Muscle of back (tissue), 13 donors: Measurements from ENCODE around the gene NUP42. TPM values are rescaled to one million over a fixed set of nuclear protein-coding genes. Genes with fewer than 3 reads are reported as not detected.
"Not testable (repeated sequence)": the region's sequence is repeated elsewhere in the genome, so short reads cannot be mapped to it uniquely, and the experiment has no call there.

ENCODE experiments used
- DNase-seq, 3 donors: peaks; one replicate each; pipeline versions ENCODE4 v3.0.0 to v3.0.0-alpha.2; 2013
- long read RNA-seq, 9 donors: transcript quantifications; one replicate each; lab custom pipeline, GENCODE V29; 2026
- polyA plus RNA-seq, 10 donors: library from polyadenylated mRNA; unstranded; fragments of 120-200 nt; gene quantifications; one replicate each; pipeline ENCODE4 v1.2.1, GENCODE V29; 2013; ENCODE audit not compliant: insufficient read length in 10 of 10

Gene NUP42, protein sequence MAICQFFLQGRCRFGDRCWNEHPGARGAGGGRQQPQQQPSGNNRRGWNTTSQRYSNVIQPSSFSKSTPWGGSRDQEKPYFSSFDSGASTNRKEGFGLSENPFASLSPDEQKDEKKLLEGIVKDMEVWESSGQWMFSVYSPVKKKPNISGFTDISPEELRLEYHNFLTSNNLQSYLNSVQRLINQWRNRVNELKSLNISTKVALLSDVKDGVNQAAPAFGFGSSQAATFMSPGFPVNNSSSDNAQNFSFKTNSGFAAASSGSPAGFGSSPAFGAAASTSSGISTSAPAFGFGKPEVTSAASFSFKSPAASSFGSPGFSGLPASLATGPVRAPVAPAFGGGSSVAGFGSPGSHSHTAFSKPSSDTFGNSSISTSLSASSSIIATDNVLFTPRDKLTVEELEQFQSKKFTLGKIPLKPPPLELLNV
- 10 to 100 TPM; 21.7 to 42.7 (median 31.9) TPM for polyA plus RNA-seq
- long read RNA-seq, donor 1, transcript NUPL2-201 (7 exons, 1,795 nt) = major isoform, 6 of 8 reads
- long read RNA-seq, donor 1, partial matches to known transcripts = 0 of 8 reads
- long read RNA-seq, donor 1, other reads (novel, unspliced or antisense) = 0 of 8 reads
- long read RNA-seq, donor 2, partial matches to known transcripts = 0 of 2 reads
- long read RNA-seq, donor 2, other reads (novel, unspliced or antisense) = 0 of 2 reads
- long read RNA-seq, donor 3 = 0 reads
- long read RNA-seq, donor 4, transcript NUPL2-201 (7 exons, 1,795 nt) = major isoform, 5 of 6 reads
- long read RNA-seq, donor 4, partial matches to known transcripts = 0 of 6 reads
- long read RNA-seq, donor 4, other reads (novel, unspliced or antisense) = 0 of 6 reads
- long read RNA-seq, donor 5, transcript NUPL2-201 (7 exons, 1,795 nt) = major isoform, 6 of 7 reads
- long read RNA-seq, donor 5, partial matches to known transcripts = 0 of 7 reads
- long read RNA-seq, donor 5, other reads (novel, unspliced or antisense) = 0 of 7 reads
- long read RNA-seq, donor 6, partial matches to known transcripts = 0 of 5 reads
- long read RNA-seq, donor 6, other reads (novel, unspliced or antisense) = 0 of 5 reads
- long read RNA-seq, donor 7, partial matches to known transcripts = 0 of 3 reads
- long read RNA-seq, donor 7, other reads (novel, unspliced or antisense) = 0 of 3 reads
- long read RNA-seq, donor 8, partial matches to known transcripts = 0 of 4 reads
- long read RNA-seq, donor 8, other reads (novel, unspliced or antisense) = 0 of 4 reads
- long read RNA-seq, donor 9, partial matches to known transcripts = 0 of 1 reads
- long read RNA-seq, donor 9, other reads (novel, unspliced or antisense) = 0 of 1 reads

DNA sequence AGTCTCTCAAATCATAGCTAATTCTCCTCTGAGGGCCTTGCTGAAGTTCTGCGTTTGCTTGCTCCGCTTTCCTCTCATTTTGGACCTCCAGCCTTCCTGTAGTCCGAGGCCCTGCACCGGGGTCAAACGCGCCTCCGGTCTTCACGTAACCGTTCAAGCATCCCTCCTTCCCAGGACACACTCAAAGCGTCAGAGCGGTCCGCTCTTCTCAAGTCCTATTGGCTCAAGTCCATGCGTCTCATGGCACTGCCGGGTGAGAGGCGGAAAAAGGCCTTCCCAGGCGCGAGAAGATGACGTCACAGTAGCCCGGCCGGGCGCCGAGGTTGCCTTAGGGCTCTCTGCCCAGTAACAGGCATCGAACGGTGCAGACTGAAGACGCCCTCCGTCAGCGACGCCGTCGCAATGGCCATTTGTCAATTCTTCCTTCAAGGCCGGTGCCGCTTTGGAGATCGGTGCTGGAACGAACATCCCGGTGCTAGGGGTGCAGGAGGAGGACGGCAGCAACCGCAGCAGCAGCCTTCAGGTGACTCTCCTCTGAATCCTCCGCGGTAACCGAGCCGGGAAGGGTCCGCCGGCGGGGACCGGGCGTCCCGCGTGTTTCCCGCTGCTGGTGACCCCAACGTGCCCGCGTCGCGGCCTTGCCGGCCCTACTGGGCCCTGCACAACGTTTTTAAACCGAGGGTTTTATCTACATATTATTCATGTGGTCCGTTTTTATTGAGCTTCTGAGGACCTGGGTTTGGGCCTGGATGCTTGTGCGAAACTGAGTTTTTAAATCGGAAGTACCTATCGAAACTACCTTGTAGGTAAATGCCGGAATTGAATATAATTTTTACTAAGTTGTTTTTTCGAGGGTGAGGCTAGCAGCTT is at the start of gene NUP42:
NUP42 (plus strand) TSS at position 365 of the 870 bp plus-strand sequence; CDS start at position 403, 38 bp downstream.
- DNase-seq = peak; percentile 97 to 99 (median 98)

DNA sequence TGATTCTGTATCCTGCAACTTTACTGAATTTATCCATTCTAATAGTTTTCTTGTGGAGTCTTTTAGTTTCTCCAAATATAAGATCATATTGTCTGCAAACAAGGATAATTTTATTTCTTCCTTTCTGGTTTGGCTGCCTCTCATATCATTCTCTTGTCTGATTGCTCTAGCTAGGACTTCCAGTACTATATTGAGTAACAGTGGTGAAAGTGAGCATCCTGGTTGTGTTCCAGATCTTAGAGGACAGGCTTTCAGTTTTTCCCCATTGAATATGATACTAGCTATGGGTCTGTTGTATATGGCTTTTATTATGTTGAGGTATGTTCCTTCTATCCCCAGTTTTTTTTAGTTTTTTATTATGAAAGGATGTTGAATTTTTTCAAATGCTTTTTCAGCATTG is 48.1 kb upstream of the NUP42 start:
- no peak for DNase-seq

DNA sequence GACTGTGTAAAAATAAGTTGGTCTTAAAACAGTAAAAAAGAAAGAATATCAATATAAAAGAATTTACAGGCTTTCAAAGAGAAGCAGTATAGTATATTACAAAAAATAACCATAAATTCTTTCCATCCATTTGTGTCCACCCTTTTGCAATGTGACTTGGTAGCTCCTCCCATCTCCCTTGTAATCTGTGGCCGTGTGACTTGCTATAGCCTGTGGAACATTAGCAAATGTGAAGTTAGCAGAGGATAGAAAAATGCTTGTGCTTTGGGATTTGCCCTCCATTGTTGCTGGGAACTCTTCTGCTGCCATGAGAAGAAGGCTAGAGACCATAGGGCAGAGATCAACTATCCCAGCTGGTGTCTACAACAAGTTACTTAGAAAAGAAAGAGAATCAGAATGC is 46.1 kb upstream of the NUP42 start:
- no peak for DNase-seq

GRCh38 chr7:23136216-23136615 is 45.6 kb upstream of the NUP42 start:
- DNase-seq = no peak

GRCh38 chr7:23157679-23158078 is 24.2 kb upstream of the NUP42 start:
- DNase-seq = no peak

GRCh38 chr7:23158546-23158945 is 23.3 kb upstream of the NUP42 start:
- DNase-seq = no peak

DNA sequence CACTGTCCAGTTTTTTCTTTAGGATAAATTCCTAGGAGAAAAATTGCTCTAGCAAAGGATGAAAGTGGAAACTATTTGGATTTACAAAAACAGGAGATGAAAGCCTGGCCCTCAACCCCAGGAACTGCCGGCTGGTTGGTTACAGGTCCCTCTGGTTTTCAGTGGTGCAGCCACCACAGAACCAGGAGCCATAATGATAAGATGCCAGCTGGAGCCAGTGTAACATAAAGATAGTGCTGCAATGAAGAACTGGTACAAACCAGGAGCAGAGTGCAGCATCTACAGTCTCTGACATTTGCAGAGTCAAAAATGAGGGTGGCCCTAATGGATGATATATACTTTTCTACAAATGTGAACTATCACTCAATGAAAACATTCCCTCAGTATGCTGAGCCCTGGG is 20.4 kb upstream of the NUP42 start:
- no peak for DNase-seq

DNA sequence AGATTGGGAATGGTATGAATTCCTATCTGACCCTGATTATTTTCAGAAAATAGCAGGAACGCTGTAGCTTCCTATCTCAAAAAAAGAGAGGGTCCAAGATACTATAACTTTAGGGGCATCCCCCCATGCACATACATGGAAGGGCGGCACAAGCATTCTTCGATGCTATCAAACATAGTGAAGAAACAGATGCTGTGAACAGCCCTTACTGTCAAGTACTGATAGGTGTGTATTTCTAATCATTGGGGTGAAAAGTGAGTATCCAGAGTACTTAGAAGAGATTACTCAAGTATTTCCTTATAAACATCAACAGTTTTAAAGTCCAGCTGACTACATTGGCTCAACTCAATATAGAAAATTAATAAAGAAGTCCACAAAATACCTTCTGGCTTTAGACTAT is 17.0 kb upstream of the NUP42 start:
- DNase-seq = no peak

- DNase-seq = no peak
These were observed 16.5 kb upstream of the NUP42 start for GRCh38 chr7:23165316-23165715.

DNA sequence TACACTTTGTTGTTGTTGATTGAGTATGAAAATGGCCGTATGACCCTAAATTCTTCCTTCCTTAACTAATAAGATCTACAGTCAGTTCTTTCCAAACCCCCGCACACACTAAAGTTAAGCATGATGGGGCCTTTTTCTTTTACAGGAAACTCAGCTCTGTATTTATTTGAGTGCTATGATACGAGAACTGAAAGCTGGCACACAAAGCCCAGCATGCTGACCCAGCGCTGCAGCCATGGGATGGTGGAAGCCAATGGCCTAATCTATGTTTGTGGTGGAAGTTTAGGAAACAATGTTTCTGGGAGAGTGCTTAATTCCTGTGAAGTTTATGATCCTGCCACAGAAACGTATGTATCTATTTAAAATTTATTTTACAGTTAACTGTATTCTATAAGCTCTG is 14.2 kb upstream of the NUP42 start:
- no peak for DNase-seq

DNA sequence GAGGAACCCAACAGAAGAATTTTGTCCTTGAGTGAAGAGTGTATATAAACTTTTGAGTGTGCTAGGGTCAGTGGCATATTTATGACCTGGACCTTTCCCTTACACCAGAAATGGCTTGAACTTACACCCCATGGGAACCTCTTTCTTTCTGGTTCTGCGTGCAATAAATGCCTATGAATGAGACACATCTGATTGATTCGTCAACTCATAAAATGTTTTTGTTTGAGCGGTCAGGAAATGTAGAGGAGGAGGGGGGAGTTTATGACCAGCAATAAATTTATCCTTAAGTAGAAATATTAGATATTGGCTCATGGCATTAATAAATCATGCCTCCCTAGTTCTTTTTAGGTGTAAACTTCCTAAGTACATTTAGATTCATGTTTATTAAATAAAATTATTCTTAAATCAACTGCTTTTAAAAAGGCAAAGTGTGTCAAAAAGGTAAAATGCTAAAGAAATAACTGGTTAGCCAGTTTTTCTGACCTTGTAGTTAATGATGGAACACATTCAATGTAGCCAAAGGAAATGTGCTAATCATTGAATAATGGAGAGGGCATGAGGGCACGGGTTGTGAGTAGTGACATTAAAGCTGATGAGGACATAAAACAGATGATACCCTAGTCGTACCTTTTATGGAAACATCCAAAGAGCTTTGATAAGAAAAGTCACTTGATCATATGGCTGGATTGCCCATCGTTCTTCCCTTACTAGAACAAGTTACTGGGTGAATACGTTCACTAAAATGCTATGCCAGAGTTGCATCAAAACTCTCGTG is 13.6 kb upstream of the NUP42 start:
- DNase-seq = no peak

DNA sequence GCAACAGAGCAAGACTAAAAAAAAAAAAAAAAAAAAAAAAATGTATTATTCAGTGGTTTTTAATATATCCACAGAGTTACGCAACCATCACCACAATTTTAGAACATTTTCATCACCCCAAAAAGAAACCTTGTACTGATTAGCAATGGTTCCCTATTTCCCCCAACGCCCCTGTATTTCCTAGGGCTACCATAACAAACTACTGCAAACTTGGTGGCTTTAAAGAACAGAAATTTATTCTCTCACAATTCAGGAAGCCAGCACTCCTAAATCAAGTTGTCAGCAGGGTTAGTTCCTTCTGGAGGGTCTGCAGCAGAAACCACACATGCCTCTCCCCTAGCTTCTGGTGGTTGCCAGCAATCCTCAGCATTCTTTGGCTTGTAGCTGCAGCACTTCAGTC is 5.9 kb upstream of the NUP42 start:
- DNase-seq = no peak

DNA sequence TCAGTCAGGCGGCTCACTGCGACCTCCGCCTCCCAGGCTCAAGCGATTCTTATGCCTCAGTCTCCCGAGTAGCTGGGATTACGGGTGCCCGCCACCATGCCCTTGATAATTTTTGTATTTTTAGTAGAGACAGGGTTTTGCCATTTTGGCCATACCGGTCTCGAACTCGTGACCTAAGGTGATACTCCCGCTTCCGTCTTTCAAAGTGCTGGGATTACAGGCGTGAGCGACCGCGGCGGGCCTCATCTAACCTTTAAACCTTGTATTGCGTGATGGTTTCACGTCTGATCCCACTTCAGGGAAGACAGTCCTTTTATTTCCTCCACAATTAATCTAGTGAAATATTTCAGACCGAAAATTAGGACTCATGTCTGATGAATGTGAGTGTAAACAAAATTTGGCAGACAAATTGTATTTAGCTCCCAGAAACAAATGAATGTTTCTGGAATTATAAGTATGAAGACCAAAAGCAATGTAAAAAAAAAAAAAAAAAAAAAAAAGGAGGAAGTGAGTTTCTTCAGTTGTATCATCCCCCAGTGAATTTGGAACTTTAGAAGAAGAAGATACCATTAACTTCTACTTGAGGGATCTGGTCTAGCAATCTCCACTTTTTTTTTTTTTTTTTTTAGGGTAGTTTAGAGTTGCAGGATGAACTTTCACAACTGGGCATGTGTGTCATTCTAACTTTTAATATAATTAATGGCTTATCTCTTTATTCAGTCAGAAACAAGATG is 1.6 kb downstream of the NUP42 start:
- no peak for DNase-seq

- no peak for DNase-seq
These were observed 2.4 kb downstream of the NUP42 start for GRCh38 chr7:23184291-23184690.

- DNase-seq = peak; percentile 52 to 73 (median 61)
These were observed 3.0 kb downstream of the NUP42 start for GRCh38 chr7:23184709-23185359.

DNA sequence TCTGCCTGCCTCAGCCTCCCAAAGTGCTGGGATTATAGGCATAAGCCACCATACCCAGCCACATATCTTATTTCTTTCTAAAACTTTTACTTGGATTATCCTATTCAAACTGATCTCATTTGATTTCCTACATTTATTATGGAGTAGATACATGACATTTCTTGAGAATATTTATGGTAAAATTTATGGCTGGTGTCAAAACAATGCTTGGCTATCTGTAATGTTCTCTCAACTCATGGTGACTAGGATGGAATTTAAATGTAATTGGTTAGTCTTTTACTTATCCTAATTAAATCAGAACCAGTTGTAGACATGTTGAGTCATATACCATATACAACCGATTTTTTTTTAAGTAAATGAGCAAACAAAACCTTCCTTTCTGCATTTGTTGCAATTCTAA is 4.1 kb downstream of the NUP42 start:
- no peak for DNase-seq

DNA sequence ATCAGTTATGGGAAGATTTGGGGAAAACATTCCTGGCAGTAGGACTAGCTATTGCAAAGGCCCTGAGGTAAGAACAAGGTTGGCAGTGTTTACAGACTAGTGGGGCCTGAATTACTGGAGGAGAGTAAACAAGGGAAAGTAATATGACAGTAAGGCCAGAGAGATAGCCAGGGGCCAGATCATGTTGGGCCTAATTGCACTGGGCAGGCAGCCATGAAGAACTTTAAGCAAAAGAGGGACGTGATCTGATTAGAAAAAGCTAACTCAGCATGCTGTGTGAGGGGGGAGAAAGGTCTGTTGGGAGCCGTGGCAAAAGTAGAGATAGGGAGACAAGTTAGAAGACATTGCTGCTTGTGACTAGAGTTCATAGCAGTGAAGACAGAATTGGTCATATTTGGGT is 9.2 kb downstream of the NUP42 start:
- no peak for DNase-seq

- not testable (repeated sequence) for DNase-seq
These were observed 11.9 kb downstream of the NUP42 start for GRCh38 chr7:23193650-23194227.
